ENCODE measurements around the gene PPP2R5A.

GRCh38 chr1:212261361-212261929 lies 23.8 kb upstream of the PPP2R5A start:
- TF ChIP-seq CTCF (IDR thresholded peaks at IDR 0.05 in 8 of 11, conservative IDR thresholded peaks at IDR 0.05 in 3 of 11) = no peak
- TF ChIP-seq POLR2AphosphoS5 (IDR thresholded peaks at IDR 0.05) = no peak
- no peak for TF ChIP-seq POLR2A (IDR thresholded peaks at IDR 0.05)

Measured in spleen (tissue), 7 donors.